ENCODE data around the gene DDIAS.
"Not testable (repeated sequence)": the region's sequence is repeated elsewhere in the genome, so short reads cannot be mapped to it uniquely, and the experiment has no call there.

DDIAS gene

DNA sequence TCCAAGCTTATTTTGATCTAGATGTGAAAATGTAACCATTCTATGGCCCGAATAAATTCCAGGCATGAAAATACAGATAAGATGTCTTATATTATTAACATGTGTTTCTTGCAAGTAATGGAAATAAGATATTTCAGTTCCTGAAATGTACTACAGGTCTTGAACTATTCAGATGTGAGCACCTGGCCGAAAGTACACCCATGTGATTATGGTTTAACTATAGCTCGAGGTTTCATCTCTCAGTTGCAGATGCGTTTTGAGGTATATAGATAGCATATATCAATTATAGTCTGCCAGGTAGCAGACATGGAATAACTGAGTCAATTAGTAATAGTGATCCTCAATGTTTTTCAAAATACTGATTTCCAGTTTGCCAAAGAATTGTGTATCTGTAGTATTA, 68.3 kb downstream of the DDIAS start:
- no peak for FAIRE-seq

DNA sequence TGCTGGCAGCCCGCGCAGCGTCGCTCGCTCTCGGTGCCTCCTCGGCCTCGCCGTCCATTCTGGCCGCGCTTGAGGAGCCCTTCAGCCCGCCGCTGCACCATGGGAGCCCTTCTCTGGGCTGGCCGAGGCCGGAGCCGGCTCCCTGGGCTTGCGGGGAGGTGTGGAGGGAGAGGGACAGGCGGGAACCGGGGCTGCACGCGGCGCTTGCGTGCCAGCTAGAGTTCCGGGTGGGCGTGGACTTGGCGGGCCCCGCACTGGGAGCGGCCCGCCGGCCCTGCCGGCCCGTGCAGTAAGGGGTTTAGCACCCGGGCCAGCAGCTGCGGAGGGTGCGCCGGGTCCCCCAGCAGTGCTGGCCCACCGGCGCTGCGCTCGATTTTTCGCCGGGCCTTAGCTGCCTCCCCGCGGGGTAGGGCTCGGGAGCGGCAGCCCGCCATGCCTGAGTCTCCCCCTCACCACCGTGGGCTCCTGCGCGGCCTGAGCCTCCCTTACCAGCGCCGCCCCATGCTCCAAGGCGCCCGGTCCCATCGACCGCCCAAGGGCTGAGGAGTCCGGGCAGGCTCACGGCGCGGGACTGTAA, 69.1 kb downstream of the DDIAS start:
- not testable (repeated sequence) for FAIRE-seq

DNA sequence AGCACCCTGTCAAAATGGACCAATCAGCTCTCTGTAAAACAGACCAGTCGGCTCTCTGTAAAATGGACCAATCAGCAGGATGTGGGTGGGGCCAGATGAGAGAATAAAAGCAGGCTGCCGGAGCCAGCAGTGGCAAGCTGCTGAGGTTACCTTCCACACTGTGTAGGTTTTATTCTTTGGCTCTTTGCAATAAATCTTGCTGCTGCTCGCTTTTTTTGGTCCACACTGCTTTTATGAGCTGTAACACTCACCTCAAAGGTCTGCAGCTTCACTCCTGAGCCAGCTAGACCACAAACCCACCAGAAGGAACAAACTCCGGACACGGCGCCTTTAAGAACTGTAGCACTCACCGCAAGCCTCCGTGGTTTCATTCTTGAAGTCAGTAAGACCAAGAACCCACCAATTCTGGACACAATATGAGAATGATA, 70.0 kb downstream of the DDIAS start:
- FAIRE-seq: not testable (repeated sequence)

DNA sequence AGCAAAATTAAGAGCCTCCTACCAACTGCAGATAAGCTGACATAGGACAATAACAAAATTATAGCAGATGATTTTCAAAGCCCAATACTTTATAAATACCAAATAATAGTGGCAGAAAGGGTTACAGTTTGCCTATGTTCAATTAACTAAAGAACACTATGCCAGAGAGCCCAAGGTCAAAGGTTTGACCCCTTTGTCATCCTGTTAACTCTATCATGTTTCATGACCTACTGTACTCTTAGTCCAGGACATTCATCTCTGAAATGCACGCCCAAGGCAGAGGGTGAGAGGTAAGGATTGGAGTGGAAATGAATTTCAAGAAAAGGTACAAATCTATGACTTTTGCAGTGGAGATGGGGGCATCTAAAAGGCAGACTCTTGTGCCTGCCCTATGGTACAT, 70.6 kb downstream of the DDIAS start:
- no peak for FAIRE-seq

DNA sequence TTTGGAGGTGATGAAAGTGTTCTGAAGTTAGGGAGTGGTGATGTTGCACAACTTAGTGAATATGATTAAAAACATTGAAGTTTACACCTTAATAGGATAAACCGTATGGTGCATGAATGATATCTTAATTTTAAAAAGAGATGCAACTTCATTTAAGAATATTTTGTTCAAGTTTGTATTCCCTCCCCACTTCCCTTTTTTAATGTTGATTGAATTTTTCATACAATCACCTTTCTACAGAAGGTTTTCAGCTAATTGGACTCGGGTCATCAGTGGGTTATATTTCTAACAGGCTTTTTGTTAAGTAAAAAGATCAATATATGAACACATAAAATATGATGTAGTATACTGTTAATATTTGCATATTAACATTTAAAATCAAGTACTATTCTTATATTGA, 72.6 kb downstream of the DDIAS start:
- no peak for FAIRE-seq

DNA sequence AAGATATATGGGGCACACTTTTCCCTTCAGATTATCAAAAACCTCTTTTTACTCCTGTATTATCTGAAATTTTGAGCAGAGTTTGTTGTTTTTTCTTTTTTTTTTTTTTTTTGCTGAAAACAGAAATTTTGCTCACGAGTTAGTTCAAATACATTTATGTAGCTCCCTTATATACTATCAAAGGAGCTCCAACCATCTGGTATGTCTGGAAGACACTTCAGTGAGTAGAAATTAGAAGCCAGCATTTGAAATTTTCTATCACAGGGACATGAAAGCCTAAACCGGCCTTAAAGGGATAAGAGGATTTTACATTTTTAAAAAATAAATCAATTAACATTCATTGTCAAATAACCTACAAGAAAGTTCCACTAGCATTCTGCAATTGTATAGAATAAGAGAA, 73.3 kb downstream of the DDIAS start:
- FAIRE-seq: no peak

DNA sequence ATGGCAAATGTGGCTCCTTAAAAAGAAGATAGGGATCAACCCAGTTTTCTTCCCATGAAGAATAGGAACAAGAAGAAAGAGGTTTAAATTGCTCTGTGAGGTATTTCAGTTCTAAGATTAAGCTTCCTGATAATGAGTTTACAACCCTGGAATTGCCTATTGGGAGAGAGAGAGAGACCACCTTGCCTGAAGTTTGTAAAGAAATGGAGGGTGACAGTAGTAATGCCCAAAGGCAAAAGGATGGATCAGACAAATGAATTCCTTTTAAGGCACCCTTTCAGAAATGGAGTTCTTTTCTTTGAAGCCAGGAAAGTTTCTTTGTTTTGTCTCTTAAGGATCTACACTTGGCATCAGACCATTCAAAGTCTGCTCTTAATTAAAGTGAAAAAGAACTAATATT, 74.3 kb downstream of the DDIAS start:
- no peak for FAIRE-seq

DNA sequence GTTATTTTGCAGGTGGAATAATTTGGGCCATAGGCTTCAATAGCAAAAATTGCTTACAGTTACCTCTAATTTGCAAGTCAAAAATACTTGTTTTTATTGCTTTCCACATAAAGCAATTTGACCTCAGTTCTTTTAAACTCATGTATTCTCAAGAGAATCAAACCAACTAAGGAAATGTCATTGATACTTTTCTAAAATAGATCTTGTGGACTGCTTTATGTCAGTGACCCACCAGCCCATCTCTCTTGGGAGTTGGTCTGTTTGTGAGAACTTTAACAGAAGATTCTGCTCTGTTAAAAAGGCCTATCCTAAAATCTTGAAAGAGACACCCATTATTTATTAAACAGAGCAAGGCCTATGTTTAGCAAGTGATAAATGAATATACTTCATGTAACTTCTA, 75.2 kb downstream of the DDIAS start:
- no peak for FAIRE-seq

DNA sequence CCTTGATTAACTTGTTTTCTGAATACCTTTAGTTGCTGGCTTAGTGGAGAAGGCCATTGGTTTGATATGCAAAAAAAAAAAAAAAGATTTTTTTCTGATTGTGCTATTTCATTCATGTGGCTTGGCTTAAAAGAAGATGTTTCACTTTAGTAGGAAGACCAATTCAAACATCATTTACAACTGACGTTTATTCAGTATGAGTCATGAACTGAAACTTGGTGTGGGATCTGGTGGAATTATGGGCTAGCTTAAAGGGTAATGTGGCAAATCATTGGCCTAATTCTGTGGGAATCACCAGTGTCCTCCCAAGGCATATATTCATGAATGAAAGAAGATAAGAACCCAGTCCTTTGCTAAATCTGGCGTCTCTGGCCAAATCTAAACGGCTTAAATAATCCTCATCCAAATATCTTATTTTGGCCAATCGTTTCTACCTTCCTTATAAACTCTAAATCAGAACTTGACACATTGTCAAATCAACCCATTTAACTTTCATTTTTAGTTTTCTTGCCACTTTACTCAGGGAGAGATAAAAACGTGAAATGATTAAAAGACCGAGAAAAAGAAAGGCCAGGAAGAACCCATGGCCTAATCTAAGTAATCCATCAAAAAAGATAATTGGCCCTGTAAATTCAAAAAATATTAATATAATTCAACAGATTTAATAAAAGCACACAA, 77.0 kb downstream of the DDIAS start:
- no peak for FAIRE-seq

DNA sequence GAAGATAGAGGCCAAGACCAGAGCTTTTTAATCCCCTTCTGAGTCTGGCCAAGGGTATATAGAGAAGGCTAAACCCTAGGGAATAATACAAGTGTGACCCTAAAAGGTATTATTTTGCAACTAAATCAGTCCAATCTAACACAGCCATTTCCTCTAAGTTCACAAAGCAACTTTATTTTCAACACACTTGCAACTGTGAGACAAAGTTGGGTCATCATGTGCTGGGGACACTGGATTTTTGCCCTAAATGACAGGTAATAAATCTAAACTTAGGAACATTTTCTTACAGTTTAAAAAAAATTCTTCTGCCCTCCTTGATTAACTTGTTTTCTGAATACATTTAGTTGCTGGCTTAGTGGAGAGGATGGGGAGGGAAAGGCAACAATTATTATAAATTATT, 78.3 kb downstream of the DDIAS start:
- FAIRE-seq: no peak

DNA sequence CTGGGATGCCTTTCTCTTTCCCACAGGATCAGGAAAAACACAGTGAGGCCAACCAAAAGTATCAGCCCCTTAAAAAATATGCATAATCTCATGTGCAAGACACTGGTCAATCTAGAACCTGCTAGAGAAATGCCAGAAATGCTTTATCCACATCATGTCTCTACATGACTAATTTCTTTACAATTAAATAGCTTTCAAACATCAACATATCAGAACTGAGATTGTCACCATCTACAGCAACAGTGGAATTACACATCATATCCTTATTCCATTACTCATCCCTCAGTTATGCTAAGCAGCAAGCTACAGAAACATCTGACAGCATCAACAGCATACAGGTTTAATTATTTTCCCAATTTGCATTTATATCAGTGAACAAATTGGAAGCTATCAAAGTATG, 78.8 kb downstream of the DDIAS start:
- no peak for FAIRE-seq

DNA sequence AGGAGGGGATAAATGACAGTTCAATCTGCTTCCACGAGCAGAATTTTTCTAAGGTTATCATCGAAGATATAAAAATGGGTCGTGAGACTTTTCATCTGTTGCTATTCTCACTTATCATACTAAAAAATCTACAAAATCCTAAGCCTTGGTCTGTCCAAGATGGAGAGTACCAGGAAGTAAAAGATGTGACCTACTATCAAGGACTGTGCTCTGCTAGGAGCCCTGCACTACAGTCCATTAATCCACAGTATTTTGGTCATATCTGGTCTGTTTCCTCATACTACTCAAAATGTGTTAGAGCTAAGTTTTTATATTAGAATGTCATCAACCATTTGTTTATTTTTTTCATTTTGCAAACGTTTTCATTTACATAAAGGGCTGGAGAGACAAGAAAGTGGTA, 79.4 kb downstream of the DDIAS start:
- no peak for FAIRE-seq

DNA sequence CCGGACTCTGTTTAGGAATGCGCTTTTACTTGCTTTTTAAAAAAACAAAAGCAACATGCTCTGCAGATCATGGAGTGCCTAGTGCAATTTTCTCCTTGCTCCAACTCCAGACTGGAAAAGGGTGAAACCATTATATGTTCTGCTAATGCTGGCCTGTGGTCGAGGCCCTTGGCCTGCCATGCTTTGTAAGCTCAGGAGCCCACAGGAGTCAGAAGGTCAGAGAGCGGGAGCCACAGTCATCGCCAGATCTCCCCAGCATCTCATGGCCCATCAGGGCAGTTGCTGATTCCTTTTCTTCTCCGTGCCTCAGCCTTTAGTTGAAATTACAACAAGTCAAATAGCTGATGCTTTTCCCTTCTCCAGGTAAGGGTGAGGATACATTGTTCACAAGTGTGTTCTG, 80.3 kb downstream of the DDIAS start:
- FAIRE-seq: no peak
